ENCODE data around the gene SYNGR3.
"Not testable (repeated sequence)": the region's sequence is repeated elsewhere in the genome, so short reads cannot be mapped to it uniquely, and the experiment has no call there.

Gene SYNGR3

DNA sequence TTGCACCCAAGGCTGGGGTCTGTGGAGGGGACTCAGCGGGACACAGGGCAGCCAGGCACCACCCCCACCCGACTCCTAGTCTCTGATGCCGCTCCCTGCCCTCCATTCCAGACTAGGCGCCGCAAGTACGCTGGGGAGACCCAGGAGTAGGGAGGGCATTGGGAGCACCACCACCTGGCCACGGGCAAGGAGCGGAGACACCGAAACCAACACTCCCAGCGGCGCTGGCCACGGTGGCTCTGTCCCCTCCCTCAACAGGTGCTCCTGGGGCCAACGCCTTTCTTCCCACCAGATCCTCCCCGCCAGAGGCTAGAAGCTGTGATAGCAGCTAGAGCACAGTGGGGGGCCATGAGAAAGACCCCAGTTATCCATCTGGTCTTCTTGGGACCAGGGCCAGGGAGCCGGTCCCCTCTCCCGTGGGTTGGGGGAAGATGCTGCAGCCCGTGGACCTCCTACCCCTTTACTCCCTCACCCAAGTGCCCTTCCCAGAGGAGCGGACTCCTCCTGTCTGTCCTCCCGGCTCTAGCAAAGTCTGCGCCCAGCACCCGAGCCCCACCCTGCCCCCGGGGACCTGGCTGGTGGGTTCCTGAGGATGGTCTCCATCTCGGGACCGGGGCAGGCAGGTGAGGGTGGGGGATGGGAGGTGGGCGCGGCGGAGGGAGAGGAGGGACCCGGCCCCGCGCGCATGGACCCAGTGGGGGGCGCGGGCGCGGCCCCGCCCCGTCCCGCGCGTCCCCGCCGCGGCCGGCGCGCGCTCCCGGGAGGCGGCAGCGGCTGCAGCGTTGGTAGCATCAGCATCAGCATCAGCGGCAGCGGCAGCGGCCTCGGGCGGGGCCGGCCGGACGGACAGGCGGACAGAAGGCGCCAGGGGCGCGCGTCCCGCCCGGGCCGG lies at the start of gene SYNGR3:
Gene SYNGR3 (plus strand): TSS at position 762 of the 892 bp plus-strand sequence. CDS start 133 bp downstream, outside the sequence.
- peak in 1 of 56 donors; percentile 24 for DNase-seq

DNA sequence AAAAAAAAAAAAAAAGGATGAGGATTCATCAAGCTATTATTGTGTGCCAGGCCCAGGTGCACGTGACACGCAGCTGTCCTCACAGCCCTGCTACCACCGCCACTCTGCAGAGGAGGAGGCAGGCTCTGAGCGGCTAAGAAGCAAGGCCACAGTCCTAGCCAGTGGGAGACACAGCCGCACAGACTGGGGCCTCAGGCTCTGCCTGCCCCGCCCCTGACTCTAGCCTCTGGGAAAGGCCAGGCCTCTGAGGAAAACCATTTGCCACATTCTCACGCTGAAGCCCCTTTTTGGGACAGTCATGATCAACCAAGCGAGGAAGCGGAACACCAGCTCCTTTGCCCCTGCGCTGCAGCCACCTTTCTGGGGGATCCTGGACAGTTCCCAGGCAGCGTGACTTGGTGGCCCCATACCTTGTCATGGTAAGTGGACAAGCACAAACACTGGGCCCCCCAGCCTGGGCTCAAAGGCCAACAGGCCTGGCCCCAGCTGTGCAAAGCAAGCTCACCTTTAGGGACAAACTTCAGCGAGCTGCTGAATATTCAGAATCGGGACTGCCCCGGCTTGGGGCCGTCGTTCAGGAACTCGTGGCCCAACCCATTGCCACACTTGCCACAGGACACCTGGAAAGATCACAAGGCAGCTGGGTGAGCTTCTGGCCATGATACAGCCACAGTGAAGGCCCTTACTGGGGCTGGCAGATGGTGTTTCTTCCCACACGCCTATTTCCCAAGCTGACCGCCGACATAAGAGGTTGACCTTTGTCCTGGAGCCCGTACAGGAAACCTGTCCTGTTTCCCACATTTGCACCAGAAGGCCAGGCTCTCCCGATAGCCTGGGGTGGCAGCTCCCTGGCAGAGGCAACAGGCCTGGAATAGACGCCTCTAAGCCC lies 49.3 kb upstream of the SYNGR3 start:
- no peak for DNase-seq

DNA sequence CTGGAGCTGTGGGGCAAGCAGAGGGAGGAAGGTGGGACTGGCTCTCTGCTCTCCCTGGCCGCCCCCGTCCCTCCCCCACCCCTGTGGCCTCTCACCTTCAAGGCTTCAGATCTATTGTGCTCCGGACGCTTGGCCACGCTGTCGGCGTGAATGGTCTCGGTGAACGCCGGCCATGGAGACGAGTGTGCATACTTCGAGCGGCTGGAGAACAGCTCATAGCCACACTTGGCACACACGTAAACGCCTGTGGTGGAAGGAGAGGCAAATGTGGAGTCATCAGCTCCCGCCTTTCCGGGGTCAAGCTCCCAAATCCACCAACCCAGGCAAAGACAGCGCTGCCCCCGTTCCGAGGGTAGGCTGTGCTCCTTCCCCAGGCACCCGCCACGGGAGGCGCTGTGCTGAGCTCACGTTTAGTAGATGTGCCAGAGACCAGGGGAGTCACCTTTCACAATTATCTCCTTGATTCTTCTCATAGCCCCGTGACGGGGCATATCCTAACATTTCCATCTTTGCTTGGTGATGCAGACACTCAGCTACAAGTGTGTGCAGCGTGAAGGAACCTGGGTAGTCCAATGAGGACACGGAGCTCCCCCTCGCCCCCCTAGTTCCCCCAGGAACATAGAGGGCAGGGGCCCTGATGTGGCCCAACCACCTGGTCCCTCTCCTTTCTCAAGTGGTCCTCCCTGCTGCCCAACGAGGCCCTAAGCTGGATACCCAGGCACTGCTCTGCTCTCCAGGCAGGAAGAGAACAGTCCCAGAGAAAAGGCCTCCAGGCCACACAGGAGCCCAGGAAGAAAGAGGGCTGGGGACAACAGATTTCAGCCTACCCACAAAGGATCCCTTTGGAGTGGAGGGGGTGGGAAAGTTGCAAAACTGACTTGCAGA lies 48.4 kb upstream of the SYNGR3 start:
- no peak for DNase-seq

DNA sequence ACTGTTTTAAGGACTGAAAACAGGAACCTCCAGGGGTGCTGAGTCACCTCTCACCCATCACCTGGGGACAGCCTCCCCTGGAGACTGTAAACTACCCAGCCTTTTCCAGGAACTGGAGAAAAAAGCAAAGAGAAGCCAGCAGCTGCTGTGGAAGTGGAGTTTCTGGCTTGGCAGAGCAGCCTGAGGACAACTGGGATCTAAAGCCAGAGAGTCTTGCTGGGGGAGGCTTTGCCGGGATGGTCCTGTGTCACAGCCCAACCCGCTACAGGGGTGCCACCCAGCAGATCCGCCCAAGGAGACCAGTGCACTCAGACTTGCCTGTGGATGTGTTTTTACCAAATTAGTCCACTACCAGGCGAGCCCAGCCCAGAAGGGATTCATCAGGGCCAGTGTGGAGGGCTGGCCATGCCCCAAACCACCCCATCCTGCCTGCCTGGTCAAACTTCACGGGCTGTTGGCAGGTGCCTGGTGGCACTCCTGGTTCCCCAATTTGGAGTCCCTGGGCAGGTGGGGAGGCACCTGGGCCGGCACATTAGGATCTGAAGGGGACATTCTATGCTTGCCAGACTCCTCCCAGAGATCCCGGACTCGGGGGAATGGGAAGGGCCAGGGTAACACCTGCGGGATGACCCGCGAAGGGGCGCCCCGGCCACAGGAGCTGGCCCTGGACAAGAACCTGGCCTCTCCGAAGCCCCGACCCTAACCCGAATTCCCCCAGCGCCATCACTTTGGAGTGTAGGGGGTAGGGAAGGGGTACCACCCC lies 47.5 kb upstream of the SYNGR3 start:
- DNase-seq = peak in 1 of 56 donors; percentile 4

- peak; percentile 70 to 100 (median 98) for DNase-seq
Measured at GRCh38 chr16:1942810-1943726, 46.7 kb upstream of the SYNGR3 start, which contains the start of gene MSRB1. MSRB1 (minus strand) TSS chr16:1943199; CDS start chr16:1943156, 43 bp downstream.

DNA sequence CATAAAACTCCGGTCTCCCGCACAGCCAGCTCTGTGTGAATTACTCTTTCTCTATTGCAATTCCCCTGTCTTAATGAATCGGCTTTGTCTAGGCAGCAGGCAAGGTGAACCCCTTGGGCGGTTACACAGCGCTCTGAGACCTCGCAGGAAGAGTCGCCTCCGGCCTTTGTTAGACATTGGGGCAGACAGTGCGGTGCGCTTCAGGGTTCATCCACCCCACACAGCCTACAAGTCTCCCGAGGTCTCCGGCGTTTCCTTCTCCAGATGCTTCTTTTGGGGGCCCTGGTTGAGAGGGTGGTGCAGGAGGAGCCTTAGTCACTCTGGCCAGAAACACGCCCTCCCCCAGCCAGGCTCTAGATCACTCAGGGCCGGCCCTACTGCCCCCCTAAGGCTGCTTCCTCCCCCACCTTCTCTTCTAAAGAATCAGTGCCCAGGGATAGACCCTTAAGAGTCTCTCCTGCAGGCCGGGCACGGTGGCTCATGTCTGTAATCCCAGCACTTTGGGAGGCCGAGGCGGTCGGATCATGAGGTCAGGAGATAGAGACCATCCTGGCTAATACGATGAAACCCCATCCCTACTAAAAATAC lies 45.1 kb upstream of the SYNGR3 start:
- DNase-seq = no peak

- DNase-seq = no peak
Measured at GRCh38 chr16:1945559-1946391, 44.0 kb upstream of the SYNGR3 start.

GRCh38 chr16:1946495-1947368 lies 43.0 kb upstream of the SYNGR3 start:
- DNase-seq = no peak

GRCh38 chr16:1947369-1947670 lies 42.5 kb upstream of the SYNGR3 start:
- DNase-seq = no peak

DNA sequence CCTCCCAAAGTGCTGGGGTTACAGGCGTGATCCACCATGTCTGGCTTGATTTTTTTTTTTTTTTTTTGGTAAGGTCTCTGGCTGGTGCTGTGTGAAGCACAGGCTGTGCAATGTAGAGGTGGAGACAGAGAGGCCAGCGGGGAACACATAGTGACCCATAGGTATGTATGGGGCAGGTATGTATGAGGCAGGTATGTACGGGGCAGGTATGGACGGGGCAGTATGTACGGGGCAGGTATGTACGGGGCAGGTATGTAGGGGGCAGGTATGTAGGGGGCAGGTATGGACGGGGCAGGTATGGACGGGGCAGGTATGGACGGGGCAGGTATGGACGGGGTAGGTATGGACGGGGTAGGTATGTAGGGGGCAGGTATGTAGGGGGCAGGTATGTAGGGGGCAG lies 40.3 kb upstream of the SYNGR3 start:
- no peak for DNase-seq

GRCh38 chr16:1950047-1950446 lies 39.7 kb upstream of the SYNGR3 start:
- DNase-seq = no peak

GRCh38 chr16:1950559-1950958 lies 39.2 kb upstream of the SYNGR3 start:
- DNase-seq = no peak

DNA sequence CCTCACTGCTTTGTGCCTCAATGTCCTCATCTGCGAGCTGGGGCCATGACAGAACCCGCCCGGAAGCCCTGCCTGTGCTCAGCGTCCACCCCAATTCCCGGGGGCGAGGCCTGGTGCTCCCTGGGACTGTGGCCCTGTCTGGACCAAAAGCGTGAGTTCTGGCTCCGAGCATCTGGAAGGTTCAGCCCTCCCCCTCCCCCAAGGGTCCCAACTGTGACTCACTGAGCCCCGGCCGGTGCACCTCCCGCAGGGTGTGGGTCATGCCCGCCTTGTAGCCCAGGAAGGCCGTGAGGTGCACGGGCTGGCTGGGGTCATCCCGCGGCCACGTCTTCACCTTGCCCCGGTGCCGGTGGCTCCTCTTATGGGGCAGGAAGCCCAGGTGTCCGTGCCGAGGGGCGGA lies 36.0 kb upstream of the SYNGR3 start:
- no peak for DNase-seq

DNA sequence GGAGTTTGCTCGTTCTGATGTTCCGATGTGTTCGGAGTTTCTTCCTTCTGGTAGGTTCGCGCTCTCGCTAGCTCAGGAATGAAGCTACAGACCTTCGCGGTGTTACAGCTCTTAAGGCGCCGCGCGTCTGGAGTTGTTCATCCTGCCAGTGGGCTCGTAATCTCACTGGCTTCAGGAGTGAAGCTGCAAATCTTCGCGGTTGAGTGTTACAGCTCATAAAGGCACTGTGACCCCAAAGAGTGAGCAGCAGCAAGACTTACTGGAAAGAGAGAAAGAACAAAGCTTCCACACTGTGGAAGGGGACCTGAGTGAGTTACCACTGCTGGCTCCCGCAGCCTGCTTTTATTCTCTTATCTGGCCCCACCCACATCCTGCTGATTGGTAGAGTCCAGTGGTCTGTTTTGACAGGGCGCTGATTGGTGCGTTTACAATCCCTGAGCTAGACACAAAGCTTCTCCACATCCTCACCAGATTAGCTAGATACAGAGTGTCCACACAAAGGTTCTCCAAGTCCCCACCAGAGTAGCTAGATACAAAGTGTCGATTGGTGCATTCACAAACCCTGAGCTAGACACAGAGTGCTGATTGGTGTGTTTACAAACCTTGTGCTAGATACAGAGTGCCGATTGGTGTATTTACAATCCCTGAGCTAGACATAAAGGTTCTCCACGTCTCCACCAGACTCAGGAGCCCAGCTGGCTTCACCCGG lies 32.2 kb upstream of the SYNGR3 start:
- DNase-seq = not testable (repeated sequence)

DNA sequence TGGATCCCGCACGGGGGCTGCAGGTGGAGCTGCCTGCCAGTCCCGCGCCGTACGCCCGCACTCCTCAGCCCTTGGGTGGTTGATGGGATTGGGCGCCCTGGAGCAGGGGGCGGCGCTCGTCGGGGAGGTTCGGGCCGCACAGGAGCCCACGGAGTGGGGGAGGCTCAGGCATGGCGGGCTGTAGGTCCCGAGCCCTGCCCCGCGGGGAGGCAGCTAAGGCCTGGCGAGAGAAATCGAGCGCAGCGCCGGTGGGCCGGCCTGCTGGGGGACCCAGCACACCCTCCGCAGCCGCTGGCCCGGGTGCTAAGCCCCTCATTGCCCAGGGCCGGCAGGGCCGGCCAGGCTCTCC lies 31.7 kb upstream of the SYNGR3 start:
- not testable (repeated sequence) for DNase-seq

DNA sequence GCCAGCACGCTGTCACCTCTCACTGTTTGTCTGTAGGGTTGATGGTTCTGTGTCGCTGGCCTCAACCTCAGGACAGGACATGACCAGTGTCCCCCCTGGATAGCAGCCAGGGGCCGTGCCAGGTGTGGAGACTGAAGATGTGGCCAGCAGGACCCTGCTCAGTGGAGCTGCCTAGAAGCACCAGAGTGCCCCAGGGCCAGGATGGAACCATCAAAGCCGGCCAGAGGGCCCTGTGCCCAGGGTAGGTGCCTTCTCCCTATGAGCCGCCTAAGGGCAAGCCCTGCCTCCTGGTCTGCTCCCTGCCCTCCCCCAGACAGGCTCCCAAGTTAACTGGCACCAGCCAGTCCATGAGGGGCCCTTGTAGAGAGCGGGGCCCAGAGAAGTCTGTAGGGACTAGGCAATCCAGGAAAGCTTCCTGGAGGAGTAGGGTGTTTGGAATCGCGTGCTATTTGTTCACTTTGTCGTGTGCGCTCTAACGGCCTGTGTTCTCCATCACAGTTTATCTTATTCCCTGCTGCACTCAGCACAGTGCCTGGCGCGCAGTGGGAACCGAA lies 31.0 kb upstream of the SYNGR3 start:
- peak in 1 of 56 donors; percentile 28 for DNase-seq
